Forelimb muscle (tissue), 1 donor: ENCODE data around the gene ZNF845. TPM values are rescaled to one million over a fixed set of nuclear protein-coding genes. Genes with fewer than 3 reads are reported as not detected.
"Not testable (repeated sequence)": the region's sequence is repeated elsewhere in the genome, so short reads cannot be mapped to it uniquely, and the experiment has no call there.

ENCODE experiments used
- DNase-seq: peaks from one replicate; pipeline ENCODE4 v3.0.0-alpha.2; 2013; ENCODE audit warnings: low read depth
- polyA plus RNA-seq: library from polyadenylated mRNA; unstranded; fragments of 120-200 nt; gene quantifications from one replicate; pipeline ENCODE4 v1.2.1, GENCODE V29; 2013; ENCODE audit not compliant: insufficient read length

ZNF845 gene
- 5.1 TPM for polyA plus RNA-seq

DNA sequence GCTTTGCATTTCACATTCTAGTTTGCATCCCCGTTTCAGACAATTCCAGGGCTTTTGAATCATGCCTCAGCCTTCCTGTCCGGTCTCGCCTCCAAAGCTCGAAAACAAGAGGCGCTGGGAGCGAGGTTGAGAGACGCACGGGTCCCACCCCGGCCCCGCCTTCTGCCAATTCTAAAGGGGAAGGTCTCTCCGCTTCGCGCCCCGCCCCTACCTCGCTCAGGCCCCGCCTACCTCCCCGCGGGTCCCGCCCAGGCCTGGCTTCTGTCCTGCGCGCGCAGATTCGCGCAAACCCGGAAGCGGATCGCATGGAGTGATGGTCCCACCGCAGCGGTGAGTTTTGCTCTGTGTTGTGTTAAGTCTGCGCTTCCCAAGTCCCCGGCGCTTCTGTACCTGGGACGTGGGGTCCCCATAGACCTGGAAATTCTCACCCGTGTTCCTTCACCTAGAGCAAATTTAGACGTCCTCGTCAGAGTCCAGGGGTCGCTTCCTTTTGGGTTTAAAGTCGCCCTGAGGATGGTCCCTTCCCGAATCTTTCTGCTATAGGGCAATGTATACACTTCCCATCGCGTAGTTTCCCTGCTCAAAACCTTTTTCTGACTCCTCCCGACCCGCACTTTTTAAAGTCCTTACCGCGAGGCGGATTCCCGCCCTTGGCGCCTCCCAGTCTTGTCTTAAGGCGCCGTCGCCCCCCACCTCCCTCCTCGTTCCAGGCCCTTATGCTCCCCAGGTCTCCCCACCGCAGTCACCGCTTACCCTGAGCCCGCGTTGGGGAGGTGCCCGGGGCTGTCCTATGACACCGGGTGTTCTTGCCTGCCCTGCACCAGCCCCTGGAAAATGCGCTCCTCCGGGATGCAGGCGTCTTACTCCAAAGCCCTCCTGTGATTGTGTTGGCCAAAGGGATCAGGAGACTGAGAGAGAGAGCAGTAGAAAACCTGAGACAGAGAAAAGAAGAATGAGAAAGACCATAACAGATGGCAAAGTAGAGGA is at the start of gene ZNF845:
Gene ZNF845, plus strand, starts transcription at position 287 of the 987 bp plus-strand sequence. CDS start 7,559 bp downstream, outside the sequence.
- DNase-seq, result peak; percentile 56

DNA sequence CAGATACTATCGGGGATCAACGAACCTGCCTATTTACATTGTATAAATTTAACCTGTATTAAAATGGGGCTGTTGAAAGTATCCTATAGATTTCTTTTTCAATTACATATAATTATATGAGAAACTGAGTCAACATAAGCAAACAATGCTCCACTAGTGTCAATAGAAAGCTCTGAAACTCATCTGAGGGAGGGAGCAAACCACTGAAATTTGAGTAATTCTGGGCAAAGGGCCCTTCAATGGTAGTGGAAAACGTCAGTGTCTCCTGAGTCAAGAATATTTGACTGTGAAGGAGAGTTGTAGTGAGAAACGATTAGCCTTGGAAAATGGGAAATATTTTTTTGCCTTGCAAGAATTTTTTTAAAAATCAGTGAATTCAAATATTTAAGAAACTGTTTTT is 48.5 kb upstream of the ZNF845 start:
- DNase-seq, result no peak

DNA sequence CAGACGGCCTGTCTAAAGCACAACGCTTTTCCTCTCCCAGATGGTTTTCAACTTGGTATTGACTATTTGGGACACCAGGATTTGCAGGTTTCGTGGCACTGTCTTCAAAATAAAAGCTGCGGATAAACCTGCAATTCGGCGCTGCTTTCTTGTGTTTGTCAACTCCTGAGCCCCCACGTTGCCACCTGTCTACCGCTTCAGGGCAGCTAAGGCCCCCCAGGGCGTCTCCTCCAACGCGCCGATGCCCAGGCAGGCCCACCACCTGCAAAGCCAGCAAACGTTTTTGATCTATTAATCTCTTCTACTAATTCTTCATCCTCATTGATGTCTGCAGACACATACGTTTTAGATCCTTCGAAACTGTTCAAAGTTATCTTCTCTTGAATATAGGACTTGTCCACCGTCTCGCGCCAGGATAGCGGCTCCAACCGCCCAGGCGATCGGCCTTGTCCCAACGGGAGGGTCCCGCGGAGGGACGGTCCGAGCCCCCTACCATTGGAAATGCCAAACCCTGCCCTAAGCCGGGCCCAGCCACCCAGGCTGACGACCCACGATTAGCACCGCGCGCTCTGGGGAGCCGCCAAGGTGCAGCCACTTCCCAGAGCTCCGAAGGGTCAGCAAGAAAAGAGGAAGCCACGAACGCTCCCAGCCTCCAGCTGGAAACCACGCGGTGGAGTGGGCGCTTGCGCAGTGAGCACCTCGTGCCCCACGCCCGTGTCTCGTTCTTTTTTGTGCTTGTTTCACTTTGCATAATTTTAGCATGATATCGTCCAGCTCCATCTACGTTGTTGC is 42.6 kb upstream of the ZNF845 start:
- no peak for DNase-seq

DNA sequence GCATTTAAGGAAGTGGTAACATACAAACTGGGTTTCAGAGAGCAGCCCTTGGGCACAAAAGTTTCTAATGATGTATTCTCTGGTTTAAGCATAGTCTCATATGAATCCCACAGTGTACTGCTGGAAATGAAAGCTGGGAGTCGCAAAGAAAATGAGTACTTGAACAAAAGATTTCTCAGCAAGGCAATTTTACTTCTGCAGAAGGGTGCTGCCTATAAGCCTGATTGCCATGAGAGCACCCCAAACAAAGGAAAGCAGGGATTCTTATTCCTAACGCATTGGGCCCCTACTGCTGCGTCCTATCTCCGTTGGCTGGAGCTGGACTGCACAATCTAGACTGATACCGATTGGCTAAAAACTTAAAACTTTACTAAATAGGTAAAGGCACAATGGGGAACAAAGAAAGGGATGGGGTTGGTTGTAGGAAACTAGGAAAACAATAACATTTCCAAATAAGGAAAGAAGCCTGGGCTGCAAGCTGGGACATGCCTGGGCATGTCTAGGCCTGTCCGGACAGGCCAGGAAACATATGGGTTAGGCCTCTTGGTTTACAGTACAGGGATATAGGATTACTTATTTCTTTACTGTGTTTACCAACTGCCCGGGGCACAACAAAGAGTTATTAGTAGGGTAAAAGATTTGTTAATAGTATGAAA is 38.6 kb upstream of the ZNF845 start:
- no peak for DNase-seq

DNA sequence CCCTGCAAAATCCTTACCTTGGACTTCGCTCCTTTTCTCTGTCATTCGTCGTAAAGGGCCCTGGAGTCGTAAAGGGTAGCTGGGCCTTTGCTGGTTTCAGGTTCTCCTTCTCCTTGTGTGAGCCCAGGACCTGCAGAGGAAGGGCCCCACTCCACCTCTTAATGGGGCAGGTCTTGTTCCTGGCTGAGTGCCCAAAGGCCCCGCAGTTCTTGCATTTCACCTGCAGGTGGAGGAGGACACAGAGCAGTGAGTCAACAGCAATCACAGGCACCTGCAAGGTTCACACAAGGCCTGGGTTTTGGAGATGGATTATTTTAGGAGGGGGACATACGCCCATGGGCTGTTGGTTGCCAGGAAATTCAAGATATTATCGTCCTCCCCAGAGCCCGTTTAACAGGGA is 32.2 kb upstream of the ZNF845 start:
- not testable (repeated sequence) for DNase-seq

DNA sequence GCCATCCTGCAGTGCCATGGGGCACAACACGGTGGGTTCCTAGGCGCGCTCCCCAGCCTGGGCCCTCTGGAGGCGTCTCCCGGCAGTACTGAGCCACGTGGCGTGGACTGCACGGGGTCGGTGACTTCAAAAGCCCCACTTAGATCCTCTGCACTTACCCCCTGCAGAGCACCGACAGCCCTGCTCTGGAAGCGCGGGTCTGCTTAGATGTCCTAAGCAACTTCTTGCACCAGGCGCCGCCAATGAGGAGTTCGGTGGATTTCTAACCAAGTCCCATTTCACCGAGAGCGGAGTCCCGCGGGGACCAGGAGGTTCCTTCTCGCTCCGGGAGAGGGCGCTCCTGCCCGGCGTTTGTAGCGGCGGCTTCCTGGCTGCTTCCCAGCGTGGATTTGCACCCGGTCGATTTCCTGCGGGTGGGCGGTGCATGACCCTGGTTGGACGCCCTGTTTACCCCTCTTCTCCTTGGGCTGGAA is 25.2 kb upstream of the ZNF845 start:
- no peak for DNase-seq

DNA sequence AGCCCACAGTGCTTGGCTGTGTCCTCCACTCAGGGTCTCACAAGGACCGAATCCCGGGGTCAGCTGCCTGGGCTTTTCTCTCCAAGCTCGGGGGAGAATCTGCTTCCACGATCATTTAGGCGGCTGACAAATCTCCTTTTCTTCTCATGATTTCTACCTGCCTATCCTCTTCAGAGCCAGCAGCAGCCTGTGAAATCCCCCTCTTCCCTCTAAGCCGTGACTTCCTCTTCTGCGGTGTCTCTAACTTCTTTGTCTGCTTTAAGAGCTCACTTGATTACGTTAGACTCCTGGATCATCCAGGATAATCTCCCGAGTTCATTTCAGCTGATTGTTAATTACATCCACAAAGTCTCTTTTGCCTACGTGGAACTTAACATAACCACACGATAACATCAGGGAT is 22.5 kb upstream of the ZNF845 start:
- no peak for DNase-seq

DNA sequence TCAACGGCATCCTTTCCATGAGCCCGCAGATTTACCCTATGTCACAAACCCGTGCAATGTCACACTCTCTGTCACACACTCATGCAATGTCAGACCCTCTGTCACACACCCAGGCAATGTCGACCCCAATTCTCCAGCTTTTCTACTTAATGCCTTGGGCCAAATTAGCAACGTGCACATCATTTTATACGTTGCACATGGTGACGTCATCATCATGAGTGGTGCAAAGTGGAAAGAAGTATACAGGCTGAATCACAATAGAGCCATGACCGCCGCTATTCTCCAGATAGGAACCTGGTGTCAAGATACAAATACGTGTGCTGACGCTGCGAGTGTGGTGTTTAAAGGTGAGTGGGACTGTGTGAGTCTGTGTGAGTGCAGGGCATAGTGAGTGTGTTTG is 21.7 kb upstream of the ZNF845 start:
- no peak for DNase-seq

DNA sequence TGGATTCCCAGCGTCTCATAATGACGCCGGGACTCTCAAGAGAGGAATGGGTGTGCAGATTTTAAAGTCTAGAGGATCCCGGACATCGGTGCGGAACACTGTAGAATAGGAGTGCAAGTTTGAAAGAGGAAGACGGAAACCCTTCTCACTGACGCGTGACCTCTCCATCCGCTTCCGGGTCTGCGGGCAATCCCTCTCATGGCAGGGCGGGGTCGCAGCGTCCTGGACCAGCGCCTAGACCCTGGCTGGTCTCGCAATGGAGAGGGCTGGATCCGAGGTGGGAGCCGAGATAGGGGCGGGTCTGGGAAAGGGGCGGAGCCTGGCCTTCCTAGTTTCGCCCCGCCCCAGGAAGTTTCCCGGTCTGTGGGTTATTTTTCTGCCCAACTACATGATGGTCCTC is 4.6 kb upstream of the ZNF845 start:
- no peak for DNase-seq

DNA sequence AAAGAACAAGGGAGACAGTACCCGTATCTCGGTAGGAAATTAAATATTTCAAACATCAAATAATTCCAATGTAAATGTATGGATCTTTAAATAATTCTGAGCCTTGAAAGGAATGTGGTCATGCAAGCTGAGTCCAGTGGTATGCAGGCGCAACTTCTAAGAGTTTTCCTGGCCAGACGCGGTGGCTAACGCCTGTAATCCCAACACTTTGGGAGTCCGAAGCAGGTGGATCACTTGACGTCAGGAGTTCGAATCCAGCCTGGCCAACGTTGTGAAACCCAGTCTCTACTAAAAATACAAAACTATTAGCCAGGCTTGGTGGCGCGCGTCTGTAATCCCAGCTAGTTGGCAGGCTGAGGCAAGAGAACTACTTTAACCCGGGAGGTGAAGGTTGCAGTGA is 1.1 kb upstream of the ZNF845 start:
- DNase-seq, result no peak

DNA sequence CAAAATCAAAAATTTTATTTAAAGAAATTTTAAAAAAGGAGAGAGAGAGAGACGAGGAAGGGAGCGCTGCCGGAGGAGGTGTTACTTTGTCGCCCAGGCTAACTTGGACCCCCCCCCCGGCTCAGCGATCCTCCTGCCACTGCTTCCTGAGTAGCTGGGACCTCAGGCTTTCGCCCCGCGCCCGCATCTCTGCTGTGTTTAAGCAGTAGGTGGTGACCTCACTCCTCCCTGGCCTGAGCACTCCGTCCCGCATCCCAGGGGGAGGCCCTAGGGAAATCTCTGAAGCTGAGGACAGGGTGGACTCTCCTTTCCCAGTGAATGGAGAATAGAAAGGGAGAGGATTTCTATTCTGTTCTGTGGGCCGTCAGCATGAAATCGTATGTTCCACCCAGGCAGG is 485 bp upstream of the ZNF845 start:
- peak; percentile 19 for DNase-seq

DNA sequence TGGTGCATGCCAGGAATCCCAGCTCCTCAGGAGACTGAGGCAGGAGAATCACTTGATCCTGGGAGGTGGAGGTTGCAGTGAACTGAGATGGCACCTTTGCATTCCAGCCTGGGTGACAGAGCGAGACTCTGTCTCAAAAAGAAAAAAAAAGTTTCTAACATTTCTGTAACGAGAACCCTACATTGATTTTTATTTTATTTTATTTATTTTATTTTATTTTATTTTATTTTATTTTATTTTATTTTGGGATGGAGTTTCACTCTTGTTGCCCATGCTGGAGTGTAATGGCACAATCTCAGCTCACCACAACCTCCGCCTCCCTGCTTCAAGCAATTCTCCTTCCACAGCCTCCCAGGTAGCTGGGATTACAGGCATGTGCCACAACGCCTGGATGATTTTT is 10.9 kb downstream of the ZNF845 start:
- not testable (repeated sequence) for DNase-seq

DNA sequence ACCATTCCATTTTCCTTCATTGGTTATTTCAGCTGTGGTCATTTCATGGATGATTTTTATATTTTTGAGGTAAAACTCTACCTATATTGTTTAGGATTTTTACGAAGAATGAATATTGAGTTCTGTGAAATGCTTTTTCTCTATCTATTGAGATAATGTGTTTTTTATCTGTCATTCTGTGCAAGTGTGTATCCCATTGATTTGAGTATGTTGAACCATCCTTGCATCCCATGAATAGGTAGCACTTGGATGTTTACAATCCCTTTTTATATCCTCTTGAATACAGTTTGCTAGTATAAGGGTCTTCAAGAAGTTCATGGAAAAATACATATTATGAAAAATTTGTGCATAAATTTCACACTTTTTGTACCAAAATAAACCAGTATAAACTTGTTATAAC is 22.2 kb downstream of the ZNF845 start:
- no peak for DNase-seq

DNA sequence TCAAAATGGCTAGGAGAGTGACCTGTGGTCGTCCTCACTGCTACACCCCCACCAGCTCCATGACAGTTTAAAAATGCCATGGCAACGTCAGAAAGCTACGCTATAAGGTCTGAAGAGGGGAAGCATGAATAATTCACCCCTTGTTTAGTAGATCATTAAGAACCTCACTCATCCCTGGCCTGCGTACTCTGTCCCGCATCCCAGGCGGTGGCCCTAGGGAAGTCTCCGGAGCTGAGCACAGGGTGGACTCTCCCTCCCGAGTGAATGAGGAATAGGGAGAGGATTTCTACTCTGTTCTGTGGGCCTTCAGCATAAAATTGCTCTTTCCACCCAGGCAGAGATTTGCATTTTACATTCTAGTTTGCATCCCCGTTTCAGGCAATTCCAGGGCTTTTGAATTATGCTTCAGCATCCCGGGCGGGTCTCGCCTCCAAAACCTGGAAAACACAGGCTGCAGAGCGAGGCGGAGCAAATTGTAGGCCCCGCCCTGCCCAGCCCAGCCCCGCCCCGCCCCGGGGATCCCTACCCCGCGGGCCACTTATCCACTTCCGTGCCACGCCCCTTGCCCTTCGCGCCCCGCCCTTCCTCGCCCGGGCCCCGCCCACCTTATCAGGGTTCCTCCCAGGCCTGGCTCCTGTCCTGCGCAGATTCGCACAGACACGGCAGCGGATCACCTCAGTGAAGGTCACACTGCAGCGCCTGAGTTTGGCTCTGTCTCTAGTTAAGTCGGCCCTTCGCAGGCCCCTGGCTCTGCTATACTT is 24.5 kb downstream of the ZNF845 start:
- DNase-seq, result no peak

DNA sequence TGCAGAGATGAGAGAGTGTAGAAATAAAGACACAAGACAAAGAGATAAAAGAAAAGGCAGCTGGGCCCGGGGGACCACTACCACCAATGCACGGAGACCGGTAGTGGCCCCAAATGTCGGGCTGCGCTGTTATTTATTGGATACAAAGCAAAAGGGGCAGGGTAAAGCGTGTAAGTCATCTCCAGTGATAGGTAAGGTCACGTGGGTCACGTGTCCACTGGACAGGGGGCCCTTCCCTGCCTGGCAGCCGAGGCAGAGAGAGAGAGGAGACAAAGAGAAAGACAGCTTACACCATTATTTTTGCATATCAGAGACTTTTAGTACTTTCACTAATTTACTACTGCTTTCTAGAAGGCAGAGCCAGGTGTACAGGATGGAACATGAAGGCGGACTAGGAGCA is 26.5 kb downstream of the ZNF845 start:
- DNase-seq, result not testable (repeated sequence)

DNA sequence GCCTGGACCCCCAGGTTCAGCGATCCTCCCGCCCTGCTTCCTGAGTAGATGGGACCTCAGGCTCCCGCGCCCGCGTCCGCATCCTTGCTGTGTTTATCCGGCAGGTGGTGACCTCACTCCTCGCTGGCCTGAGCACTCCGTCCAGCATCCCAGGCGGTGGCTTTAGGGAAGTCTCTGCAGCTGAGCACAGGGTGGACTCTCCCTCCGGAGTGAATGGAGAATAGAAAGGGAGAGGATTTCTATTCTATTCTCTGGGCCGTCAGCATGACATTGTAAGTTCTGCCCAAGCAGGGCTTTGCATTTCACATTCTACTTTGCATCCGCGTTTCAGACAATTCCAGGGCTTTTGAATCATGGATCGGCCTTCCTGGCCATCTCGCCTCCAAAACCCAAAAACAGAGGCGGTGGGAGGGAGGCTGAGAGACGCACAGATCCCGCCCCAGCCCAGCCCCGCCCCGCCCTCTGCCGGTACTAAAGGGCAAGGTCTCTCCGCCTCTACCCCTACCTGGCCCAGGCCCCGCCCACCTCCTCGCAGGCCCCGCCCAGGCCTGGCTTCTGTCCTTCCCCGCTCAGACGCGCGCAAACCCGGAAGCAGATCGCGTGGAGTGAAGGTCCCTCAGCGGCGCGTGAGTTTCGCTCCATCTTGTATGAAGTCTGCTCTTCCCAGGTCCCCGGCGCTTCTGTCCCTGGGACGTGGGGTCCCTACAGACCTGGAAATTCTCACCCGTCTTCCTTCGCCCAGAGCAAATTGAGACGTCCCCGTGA is 31.8 kb downstream of the ZNF845 start, which contains the start of gene ZNF525:
Gene ZNF525, plus strand, starts transcription at position 572 of the 765 bp plus-strand sequence. CDS start 6,577 bp downstream, outside the sequence.
- peak; percentile 22 for DNase-seq

DNA sequence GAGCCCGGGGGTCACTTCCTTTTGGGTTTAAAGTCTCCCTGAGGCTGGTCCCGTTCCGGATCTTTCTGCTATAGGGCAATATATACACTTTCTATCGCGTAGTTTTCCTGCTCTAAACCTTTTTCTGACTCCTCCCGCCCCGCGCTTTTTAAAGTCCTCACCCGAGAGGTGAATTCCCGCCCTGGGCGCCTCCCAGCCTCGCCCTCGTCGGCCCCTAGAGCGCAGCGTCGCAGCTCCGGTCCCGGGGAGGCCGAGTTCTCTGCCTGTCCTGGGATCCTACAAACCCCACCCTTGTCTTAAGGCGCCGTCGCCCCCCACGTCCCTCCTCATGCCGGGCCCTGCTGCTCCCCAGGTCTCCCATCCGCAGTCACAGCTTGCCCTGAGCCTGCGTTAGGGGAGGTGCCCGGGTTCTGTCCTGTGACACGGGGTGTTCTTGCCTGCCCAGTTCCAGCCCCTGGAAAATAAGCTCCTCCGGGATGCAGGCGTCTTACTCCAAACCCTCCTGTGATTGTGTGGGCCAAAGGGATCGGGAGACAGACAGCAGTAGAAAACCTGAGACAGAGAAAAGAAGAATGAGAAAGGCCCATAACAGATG is 32.4 kb downstream of the ZNF845 start:
- DNase-seq, result no peak

DNA sequence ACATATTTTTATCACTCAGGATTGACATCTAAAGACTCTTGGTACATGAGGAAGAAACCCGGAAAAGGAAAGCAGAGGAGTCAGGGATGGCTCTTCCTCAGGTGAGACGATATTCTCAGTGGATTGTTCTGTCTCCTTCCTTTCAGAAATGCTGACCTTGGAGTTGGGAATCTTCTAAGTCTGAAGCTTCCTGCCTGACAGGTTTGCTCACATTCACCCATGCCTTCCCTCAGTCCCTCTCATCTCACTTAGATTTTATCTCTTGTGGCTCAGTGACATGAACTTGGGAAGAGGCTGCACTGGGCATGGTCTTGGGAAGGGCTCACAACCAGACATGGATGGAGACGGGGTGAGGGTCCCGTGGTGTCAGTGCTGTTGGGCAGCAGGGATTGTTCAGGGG is 38.6 kb downstream of the ZNF845 start:
- DNase-seq, result no peak

DNA sequence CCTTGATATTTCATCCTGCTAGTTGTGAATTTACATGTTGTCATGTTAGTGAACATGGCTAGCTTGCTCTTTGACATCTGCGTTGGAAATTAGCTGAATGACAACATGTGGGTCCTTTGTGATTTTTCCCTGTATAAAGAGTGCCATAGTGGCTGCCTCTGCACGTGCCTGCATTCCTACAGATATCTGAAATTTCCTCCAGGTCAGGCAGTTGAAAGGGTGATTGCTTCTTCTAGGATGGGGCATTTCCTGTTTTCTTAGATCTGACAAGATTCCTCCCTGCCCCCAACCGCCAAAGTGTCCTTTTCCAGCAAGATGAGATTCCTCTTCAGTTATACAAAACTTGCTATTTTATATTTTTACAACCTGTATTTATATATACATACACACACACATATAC is 40.7 kb downstream of the ZNF845 start:
- DNase-seq, result no peak

DNA sequence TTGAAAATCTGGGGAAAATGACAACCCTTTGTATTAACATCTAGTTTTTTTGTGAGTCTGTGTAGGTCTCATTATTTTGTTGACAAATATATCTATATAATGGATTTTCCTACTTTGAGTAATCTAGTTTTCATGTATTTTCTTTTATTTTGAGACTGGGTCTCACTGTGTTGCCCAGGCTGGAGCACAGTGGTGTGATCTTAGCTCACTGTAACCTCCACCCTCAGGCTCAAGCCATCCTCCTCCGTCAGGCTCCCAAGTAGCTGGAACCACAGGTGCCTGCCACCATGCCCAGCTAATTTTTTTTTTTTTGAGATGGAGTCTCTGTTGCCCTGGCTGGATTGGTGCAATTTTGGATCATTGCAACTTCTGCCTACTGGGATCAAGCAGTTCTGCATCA is 41.2 kb downstream of the ZNF845 start:
- DNase-seq, result no peak
